ENCODE results near the gene ANAPC1.

The ANAPC1 gene, protein sequence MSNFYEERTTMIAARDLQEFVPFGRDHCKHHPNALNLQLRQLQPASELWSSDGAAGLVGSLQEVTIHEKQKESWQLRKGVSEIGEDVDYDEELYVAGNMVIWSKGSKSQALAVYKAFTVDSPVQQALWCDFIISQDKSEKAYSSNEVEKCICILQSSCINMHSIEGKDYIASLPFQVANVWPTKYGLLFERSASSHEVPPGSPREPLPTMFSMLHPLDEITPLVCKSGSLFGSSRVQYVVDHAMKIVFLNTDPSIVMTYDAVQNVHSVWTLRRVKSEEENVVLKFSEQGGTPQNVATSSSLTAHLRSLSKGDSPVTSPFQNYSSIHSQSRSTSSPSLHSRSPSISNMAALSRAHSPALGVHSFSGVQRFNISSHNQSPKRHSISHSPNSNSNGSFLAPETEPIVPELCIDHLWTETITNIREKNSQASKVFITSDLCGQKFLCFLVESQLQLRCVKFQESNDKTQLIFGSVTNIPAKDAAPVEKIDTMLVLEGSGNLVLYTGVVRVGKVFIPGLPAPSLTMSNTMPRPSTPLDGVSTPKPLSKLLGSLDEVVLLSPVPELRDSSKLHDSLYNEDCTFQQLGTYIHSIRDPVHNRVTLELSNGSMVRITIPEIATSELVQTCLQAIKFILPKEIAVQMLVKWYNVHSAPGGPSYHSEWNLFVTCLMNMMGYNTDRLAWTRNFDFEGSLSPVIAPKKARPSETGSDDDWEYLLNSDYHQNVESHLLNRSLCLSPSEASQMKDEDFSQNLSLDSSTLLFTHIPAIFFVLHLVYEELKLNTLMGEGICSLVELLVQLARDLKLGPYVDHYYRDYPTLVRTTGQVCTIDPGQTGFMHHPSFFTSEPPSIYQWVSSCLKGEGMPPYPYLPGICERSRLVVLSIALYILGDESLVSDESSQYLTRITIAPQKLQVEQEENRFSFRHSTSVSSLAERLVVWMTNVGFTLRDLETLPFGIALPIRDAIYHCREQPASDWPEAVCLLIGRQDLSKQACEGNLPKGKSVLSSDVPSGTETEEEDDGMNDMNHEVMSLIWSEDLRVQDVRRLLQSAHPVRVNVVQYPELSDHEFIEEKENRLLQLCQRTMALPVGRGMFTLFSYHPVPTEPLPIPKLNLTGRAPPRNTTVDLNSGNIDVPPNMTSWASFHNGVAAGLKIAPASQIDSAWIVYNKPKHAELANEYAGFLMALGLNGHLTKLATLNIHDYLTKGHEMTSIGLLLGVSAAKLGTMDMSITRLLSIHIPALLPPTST (N-terminal part only)

GRCh38 chr2:111883661-111884591 lies at the start of gene ANAPC1:
ANAPC1 (minus strand) TSS chr2:111884193; CDS start chr2:111880825, 3,368 bp downstream.
- peaks cover 0 to 14% of the 10 kb centered on the region in 2 donors for H3K4me1 ChIP-seq (ENCODE audit: control insufficient read depth in 1 of 2, insufficient read depth in 2 of 2, low read length in 2 of 2)
- peak within 1 kb of the TSS; percentile 88 for H3K27ac ChIP-seq (ENCODE audit: low read length)
- H3K9me3 ChIP-seq (ENCODE audit: control insufficient read depth in 1 of 2, low read length in 2 of 2): no peaks in the 10 kb centered on the region
- peak within 1 kb of the TSS; percentile 94 to 100 for H3K4me3 ChIP-seq (ENCODE audit: low read depth in 1 of 2, low read length in 2 of 2)
- peaks cover 0 to 3% of the 10 kb centered on the region in 2 donors for H3K36me3 ChIP-seq (ENCODE audit: control insufficient read depth in 1 of 2, insufficient read depth in 2 of 2, low read length in 2 of 2)
- no peaks in the 10 kb centered on the region for H3K27me3 ChIP-seq (ENCODE audit: low read depth, low read length)

DNA sequence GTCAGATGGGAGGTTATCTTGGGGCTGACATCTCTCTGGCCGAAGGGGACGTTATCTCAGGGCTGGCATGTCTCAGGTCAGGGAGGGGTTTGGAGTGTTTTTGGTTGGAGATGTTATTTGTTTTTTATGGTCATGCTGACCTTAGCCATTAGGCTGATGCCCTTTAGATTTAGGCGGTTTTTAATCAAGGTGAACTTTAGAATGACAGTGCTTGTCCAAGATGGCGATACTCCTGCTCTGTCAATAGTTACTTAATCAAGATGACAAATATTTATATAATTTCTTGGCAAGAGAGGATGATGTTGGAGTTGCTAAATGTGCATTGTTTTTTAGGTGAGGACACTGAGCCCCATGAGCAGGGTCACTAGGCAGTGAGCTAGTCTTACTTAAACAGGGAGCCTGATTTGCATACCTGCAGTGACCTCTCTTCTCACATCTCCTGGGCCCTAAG lies 48.9 kb upstream of the ANAPC1 start:
- peaks cover 0 to 13% of the 10 kb centered on the region in 2 donors for H3K36me3 ChIP-seq (ENCODE audit: control insufficient read depth in 1 of 2, insufficient read depth in 2 of 2, low read length in 2 of 2)
- H3K4me1 ChIP-seq (ENCODE audit: control insufficient read depth in 1 of 2, insufficient read depth in 2 of 2, low read length in 2 of 2): no peaks in the 10 kb centered on the region
- H3K27me3 ChIP-seq (ENCODE audit: low read depth, low read length): no peaks in the 10 kb centered on the region
- H3K4me3 ChIP-seq (ENCODE audit: low read depth in 1 of 2, low read length in 2 of 2): no peak overlapping the region
- H3K9me3 ChIP-seq (ENCODE audit: control insufficient read depth in 1 of 2, low read length in 2 of 2): no peaks in the 10 kb centered on the region
- H3K27ac ChIP-seq (ENCODE audit: low read length): no peak overlapping the region

DNA sequence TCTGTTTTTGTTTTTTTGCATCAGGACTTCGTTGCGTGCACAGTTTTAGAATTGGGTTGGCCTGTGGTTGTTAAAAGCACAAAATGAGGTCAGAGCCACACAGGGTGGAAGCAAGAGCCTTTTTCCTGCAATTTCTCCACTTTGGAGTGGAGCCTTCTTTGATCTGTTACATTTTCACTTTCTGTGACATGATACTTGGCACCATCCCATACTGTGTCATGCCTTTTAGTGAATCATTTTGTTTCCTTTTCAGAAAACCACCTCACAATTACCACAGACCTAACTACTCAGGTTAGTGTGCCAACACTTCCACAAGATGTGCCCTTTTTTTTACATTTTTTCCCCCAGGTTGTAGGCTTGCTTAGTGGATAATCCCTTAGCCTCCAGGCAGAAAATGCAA lies 46.9 kb upstream of the ANAPC1 start:
- Histone ChIP-seq H3K4me3 (ENCODE audit: low read depth in 1 of 2, low read length in 2 of 2) (no peak overlapping the region), H3K27me3 (ENCODE audit: low read depth, low read length) (no peaks in the 10 kb centered on the region), H3K9me3 (ENCODE audit: control insufficient read depth in 1 of 2, low read length in 2 of 2) (no peaks in the 10 kb centered on the region), H3K36me3 (ENCODE audit: control insufficient read depth in 1 of 2, insufficient read depth in 2 of 2, low read length in 2 of 2) (peaks cover 0 to 13% of the 10 kb centered on the region in 2 donors), H3K27ac (ENCODE audit: low read length) (no peak overlapping the region), H3K4me1 (ENCODE audit: control insufficient read depth in 1 of 2, insufficient read depth in 2 of 2, low read length in 2 of 2) (peaks cover 0 to 3% of the 10 kb centered on the region in 2 donors)

DNA sequence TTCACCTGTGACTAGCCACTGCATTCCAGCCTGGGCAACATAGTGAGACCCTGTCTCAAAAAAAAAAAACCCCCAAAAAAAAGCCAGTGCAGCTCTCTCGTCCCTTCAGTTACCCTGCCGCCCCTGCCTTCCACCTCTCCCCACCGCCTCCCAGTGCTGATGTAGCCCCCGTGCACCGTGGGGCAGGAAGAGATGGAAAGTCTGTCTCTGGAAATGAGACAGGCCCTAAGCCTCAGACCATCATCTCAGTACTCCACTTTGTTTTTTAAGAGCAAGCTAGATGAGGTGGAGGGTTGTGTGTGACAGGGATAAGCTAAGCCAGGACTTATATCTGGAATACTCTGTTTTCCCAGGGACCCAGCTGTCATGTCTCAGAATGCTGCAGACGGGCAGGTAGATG lies 46.4 kb upstream of the ANAPC1 start:
- Histone ChIP-seq H3K9me3 (ENCODE audit: control insufficient read depth in 1 of 2, low read length in 2 of 2) (no peaks in the 10 kb centered on the region), H3K4me3 (ENCODE audit: low read depth in 1 of 2, low read length in 2 of 2) (no peak overlapping the region), H3K27me3 (ENCODE audit: low read depth, low read length) (no peaks in the 10 kb centered on the region), H3K36me3 (ENCODE audit: control insufficient read depth in 1 of 2, insufficient read depth in 2 of 2, low read length in 2 of 2) (peaks cover 0 to 13% of the 10 kb centered on the region in 2 donors), H3K27ac (ENCODE audit: low read length) (no peak overlapping the region), H3K4me1 (ENCODE audit: control insufficient read depth in 1 of 2, insufficient read depth in 2 of 2, low read length in 2 of 2) (peaks cover 0 to 3% of the 10 kb centered on the region in 2 donors)

DNA sequence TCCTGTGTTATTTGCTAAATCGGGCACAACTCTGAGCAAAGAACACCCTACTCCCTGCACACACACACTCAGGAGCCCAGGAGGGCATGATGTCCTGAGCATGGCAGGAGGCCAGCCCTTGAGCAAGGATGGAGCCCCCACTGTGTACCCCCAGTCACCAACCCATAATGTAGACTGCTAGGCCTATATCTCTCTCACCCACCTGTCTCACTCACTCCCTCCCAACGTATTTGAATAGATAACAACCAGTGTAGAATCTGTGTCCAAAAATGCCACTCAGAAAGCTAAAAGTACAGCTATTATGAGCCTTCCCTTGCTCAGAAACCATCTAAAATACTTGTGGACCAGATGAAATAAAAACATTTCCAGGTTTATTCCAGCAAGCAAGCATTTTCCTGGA lies 43.7 kb upstream of the ANAPC1 start:
- H3K9me3 ChIP-seq (ENCODE audit: control insufficient read depth in 1 of 2, low read length in 2 of 2): no peaks in the 10 kb centered on the region
- no peaks in the 10 kb centered on the region for H3K27me3 ChIP-seq (ENCODE audit: low read depth, low read length)
- H3K4me3 ChIP-seq (ENCODE audit: low read depth in 1 of 2, low read length in 2 of 2): no peak overlapping the region
- H3K36me3 ChIP-seq (ENCODE audit: control insufficient read depth in 1 of 2, insufficient read depth in 2 of 2, low read length in 2 of 2): peaks cover 0 to 18% of the 10 kb centered on the region in 2 donors
- H3K27ac ChIP-seq (ENCODE audit: low read length): no peak overlapping the region
- H3K4me1 ChIP-seq (ENCODE audit: control insufficient read depth in 1 of 2, insufficient read depth in 2 of 2, low read length in 2 of 2): peaks cover 0 to 3% of the 10 kb centered on the region in 2 donors

DNA sequence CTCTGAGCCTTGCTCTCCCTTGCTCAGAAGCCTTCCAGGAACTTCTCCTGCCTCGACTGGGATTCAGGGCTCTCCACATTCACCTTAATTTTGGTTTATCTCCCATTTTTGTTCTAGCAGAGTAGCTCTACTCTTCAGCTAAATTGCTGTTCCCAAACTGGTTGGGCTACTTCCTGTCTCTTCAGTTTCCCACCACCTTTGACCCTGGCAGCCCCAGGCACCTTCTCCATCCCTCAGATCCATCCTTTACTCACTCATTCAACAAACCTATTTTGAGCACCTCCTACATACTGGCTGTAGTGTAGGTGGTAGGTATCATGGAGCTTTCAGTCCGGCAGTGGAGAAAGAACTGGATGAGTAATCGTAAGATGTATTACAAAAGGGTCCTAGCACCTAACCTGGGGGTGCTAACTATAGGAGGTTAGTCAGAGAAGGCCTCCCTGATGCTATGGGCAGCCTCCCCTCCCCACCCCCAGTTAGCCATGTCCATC lies 40.7 kb upstream of the ANAPC1 start:
- peaks cover 0 to 3% of the 10 kb centered on the region in 2 donors for H3K4me1 ChIP-seq (ENCODE audit: control insufficient read depth in 1 of 2, insufficient read depth in 2 of 2, low read length in 2 of 2)
- no peaks in the 10 kb centered on the region for H3K27me3 ChIP-seq (ENCODE audit: low read depth, low read length)
- no peaks in the 10 kb centered on the region for H3K9me3 ChIP-seq (ENCODE audit: control insufficient read depth in 1 of 2, low read length in 2 of 2)
- H3K36me3 ChIP-seq (ENCODE audit: control insufficient read depth in 1 of 2, insufficient read depth in 2 of 2, low read length in 2 of 2): peaks cover 0 to 5% of the 10 kb centered on the region in 2 donors
- no peak overlapping the region for H3K4me3 ChIP-seq (ENCODE audit: low read depth in 1 of 2, low read length in 2 of 2)
- no peak overlapping the region for H3K27ac ChIP-seq (ENCODE audit: low read length)

- Histone ChIP-seq H3K4me3 (ENCODE audit: low read depth in 1 of 2, low read length in 2 of 2) (no peak overlapping the region), H3K27ac (ENCODE audit: low read length) (no peak overlapping the region), H3K9me3 (ENCODE audit: control insufficient read depth in 1 of 2, low read length in 2 of 2) (no peaks in the 10 kb centered on the region), H3K4me1 (ENCODE audit: control insufficient read depth in 1 of 2, insufficient read depth in 2 of 2, low read length in 2 of 2) (peaks cover 0 to 4% of the 10 kb centered on the region in 2 donors), H3K36me3 (ENCODE audit: control insufficient read depth in 1 of 2, insufficient read depth in 2 of 2, low read length in 2 of 2) (peaks cover 0 to 5% of the 10 kb centered on the region in 2 donors), H3K27me3 (ENCODE audit: low read depth, low read length) (no peaks in the 10 kb centered on the region)
Measured at GRCh38 chr2:111923276-111923804, 39.3 kb upstream of the ANAPC1 start.

- Histone ChIP-seq H3K27ac (ENCODE audit: low read length) (no peak overlapping the region), H3K4me3 (ENCODE audit: low read depth in 1 of 2, low read length in 2 of 2) (no peak overlapping the region), H3K27me3 (ENCODE audit: low read depth, low read length) (no peaks in the 10 kb centered on the region), H3K4me1 (ENCODE audit: control insufficient read depth in 1 of 2, insufficient read depth in 2 of 2, low read length in 2 of 2) (peaks cover 0 to 5% of the 10 kb centered on the region in 2 donors), H3K36me3 (ENCODE audit: control insufficient read depth in 1 of 2, insufficient read depth in 2 of 2, low read length in 2 of 2) (peaks cover 0 to 5% of the 10 kb centered on the region in 2 donors), H3K9me3 (ENCODE audit: control insufficient read depth in 1 of 2, low read length in 2 of 2) (no peaks in the 10 kb centered on the region)
Measured at GRCh38 chr2:111919794-111920608, 36.0 kb upstream of the ANAPC1 start.

GRCh38 chr2:111919365-111919764 lies 35.4 kb upstream of the ANAPC1 start:
- Histone ChIP-seq H3K4me1 (ENCODE audit: control insufficient read depth in 1 of 2, insufficient read depth in 2 of 2, low read length in 2 of 2) (peaks cover 0 to 5% of the 10 kb centered on the region in 2 donors), H3K27ac (ENCODE audit: low read length) (no peak overlapping the region), H3K9me3 (ENCODE audit: control insufficient read depth in 1 of 2, low read length in 2 of 2) (no peaks in the 10 kb centered on the region), H3K4me3 (ENCODE audit: low read depth in 1 of 2, low read length in 2 of 2) (no peak overlapping the region), H3K36me3 (ENCODE audit: control insufficient read depth in 1 of 2, insufficient read depth in 2 of 2, low read length in 2 of 2) (peaks cover 0 to 5% of the 10 kb centered on the region in 2 donors), H3K27me3 (ENCODE audit: low read depth, low read length) (no peaks in the 10 kb centered on the region)
